ENCODE data around the gene APOL4.
"Not testable (repeated sequence)": the region's sequence is repeated elsewhere in the genome, so short reads cannot be mapped to it uniquely, and the experiment has no call there.

APOL4 gene

DNA sequence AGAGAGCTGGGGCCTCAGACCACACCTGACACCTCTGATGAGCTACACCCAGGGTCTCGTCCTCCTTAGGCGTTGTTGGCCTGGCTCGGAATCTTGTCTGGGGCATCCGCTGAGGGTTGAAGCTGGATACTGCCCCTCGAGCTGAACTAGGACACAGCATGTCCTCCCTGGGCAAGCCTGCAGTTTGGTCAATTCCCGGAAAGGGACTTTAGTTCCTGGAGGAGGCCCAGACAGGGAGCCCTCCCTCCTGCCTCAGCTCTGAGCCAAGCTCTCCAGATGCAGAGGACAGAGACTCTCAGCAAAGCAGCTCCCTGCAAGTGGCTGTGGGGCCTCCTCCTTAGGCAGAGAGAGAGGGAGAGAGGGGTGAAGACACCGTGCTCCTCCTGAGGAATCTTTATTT is 45.9 kb downstream of the APOL4 start:
- no peak for DNase-seq (ENCODE audit: low read depth in 2 of 2)

DNA sequence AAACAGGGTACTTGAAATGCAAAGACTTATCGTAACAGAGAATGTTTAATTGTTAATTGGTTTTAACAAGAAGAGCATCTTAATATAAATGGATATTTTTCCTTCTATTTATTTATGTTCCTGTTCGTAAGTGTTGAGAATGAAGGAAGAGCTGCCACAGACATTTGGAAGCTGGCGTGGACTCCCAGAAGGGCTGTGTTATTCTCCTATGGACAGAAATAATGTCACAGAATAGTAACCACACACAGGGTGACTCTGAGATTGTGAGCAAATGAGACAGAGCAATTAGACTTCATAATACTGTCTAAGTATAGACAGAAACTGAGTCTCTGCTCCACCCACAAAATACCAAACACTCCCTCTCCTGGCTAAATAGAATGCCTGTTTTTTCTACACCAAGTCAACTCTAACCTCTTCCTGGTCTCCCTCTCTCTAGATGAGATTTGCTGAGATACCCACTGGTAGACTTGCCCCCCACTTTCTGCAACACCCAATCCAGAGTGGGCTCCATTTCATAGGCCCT is 47.1 kb downstream of the APOL4 start:
- no peak for DNase-seq (ENCODE audit: low read depth in 2 of 2)

DNA sequence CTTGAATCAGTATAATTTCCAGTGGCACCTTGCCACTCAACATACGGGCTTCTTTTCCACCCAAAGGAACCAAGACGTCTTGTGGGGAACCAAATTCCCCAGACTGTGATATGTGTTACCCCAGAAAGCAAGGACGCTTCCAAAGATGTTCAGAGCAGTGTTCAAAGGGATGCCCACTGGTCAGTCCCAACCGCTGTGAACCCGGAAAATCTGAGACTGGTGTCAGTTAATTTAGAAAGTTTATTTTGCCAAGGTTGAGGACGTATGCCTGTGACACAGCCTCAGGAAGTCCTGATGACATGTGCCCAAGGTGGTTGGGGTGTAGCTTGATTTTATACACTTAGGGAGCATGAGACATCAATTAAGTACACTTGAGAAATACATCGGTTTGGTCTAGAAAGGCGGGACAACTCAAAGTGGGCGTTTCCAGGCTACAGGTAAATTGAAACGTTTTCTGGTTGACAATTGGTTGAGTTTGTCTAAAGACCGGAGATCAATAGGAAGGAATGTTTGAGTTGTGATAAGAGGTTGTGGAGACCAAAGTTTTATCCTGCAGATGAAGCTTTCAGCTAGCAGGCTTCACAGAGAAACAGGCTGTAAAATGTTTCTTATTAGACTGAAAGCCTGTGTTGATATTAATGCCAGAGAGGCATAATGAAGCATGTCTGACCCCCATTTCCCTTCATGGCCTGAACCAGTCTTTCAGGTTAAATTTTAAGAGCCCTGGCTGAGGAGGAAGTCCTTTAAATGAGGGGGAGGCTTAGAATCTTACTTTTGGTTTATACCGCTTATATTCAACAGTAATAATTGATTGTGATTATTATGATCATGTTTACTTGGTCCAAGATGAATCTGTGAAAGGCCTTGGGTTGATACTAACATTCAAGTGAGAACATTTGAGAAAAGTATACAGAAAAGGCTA is 47.8 kb downstream of the APOL4 start:
- no peak for DNase-seq (ENCODE audit: low read depth in 2 of 2)

DNA sequence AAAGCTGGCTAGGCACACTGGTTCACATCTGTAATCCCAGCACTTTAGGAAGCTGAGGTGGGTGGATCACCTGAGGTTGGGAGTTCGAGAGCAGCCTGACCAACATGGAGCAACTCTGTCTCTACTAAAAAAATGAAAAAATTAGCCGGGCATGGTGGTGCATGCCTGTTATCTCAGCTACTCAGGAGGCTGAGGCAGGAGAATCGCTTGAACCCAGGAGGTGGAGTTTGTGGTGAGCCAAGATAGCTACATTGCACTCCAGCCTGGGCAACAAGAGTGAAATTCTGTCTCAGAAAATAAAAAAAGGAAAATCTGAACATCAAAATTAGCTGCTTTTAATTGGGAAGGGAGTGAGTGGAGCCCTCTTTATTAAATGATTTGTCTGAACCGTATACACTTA is 48.8 kb downstream of the APOL4 start:
- not testable (repeated sequence) for DNase-seq (ENCODE audit: low read depth in 2 of 2)

DNA sequence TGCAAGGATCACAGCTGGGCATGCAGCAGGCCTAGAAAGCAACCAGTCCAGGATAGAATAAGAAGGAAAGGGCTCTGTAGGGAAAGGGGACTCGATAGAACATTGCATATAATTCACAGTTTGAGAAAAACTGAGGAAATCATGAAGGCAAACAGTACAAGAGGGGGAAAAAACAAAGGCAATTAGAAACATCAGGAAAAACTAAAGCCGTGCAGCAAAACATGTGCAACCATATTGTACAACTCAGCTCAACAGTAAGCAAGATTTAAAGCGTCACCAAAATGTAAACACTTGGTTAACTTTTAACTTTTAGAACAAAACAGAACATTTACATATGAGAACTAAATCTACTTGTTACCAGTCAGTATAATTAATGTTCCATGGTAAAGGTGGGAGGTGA is 49.5 kb downstream of the APOL4 start:
- DNase-seq (ENCODE audit: low read depth in 2 of 2) = no peak

GRCh38 chr22:36151006-36151595 is 50.5 kb downstream of the APOL4 start:
- no peak for DNase-seq (ENCODE audit: low read depth in 2 of 2)

DNA sequence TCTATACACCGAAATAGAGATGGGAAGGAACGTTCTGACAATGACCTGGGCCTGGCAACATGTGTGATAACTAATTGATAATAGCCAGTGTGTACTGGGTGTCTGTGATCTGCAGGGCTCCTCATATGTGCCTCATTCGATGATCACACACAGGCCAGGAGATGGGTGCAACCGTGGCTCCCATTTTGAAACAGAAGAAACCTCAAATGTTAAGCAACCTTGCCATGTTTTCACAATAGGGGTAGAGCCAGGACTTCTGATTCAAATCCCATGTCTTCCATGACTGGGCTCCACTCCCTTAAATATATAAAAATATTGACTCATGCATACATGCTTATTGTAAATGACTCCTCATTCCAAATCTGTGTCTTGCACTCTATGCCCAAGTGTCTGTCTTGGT is 52.2 kb downstream of the APOL4 start:
- DNase-seq (ENCODE audit: low read depth in 2 of 2) = no peak

GRCh38 chr22:36148411-36148810 is 53.2 kb downstream of the APOL4 start:
- no peak for DNase-seq (ENCODE audit: low read depth in 2 of 2)

DNA sequence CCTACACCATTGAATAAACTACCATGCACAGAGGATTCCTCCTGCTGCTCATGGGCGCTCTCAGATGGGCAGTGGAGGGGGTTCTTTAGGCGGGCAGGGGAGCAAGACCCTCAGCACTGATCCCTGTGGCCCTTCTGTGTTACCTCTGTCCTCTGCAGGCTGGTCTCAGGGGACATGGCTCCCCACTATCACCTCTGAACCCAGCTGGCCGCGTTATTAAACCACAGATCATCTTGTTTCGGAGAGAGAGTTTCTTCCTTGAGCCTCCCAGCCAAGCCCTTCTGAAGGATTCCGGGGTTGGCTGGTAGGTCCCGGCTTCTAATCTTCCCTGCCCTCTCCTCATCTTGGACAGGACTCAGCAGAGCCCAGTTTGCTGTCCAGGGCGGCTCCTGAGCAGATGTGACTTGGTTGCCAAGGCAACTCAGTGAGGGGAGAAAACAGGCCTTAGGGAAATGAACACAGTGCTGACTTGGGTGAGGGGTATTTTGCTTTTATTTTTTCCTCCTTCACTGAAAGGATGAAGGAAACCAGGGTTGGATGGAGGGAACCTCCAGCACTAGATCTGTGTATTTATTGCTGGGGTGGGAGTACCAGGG is 54.3 kb downstream of the APOL4 start:
- DNase-seq (ENCODE audit: low read depth in 2 of 2) = no peak

DNA sequence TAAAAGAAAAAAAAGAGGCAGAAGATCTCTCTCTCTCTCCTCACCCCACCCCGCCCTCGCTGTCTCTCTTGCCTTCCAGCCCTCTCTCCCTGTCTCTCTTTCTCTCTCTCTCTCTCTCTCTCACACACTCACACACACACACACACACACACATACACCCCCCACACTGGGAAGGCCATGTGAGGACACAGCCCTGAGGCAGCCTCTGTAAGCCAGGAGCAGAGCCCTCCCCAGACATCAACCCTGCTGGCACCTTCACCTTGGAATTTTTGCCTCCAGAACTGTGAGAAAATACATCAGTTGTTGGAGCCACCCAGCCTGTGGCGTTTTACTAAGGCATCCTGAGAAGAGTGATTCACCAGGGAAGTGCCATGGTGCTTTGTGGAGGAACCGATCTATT is 55.7 kb downstream of the APOL4 start:
- DNase-seq (ENCODE audit: low read depth in 2 of 2) = no peak

GRCh38 chr22:36144886-36145541 is 56.6 kb downstream of the APOL4 start:
- DNase-seq (ENCODE audit: low read depth in 2 of 2) = no peak

GRCh38 chr22:36143956-36144355 is 57.7 kb downstream of the APOL4 start:
- DNase-seq (ENCODE audit: low read depth in 2 of 2) = no peak

- no peak for DNase-seq (ENCODE audit: low read depth in 2 of 2)
Observed at GRCh38 chr22:36143066-36143815, 58.4 kb downstream of the APOL4 start.

DNA sequence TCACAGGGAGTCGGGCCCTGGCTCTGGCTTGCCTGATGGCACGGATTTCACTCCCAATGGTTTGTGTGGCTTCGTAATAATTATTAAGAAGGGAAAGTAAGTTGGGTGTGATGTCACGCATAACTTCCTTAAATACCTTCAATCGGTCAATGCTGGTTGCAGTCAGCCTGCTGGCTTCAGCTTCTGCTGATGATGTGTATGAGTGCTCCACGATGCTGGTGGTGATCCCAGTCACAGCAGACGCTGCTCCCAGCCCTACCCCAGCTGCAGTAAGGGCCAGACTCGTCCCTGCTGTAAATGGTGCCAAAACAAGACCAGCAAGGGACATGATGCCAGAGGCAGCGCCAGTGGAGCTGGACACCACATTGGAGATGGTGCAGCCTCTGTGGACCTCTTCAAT is 60.1 kb downstream of the APOL4 start:
- no peak for DNase-seq (ENCODE audit: low read depth in 2 of 2)

Data from stimulated activated CD4-positive, alpha-beta T cell treated with anti-CD3 and anti-CD28 coated beads, Interleukin-1b, Interleukin-23, amount 100 ng/mL, for 4 hours (primary cell).